Liver (tissue), 9 donors: ENCODE results near the gene TSGA10. TPM values are rescaled to one million over a fixed set of nuclear protein-coding genes. Genes with fewer than 3 reads are reported as not detected.

ENCODE experiments used
- DNase-seq: peaks from one replicate; pipeline ENCODE4 v3.0.0-alpha.2; 2017; ENCODE audit warnings: low spot score
- H3K27ac ChIP-seq, 2 donors: one replicate each; pipeline ENCODE4 v1.7.0; 2013; ENCODE audit warnings: inconsistent platforms in 2 of 2, low read length in 2 of 2, control low read depth in 1 of 2, low read depth in 1 of 2, mild to moderate bottlenecking in 1 of 2
- H3K27me3 ChIP-seq, 4 donors: one replicate each; pipeline versions ENCODE4 v1.6.1 to v1.7.0; 2013; ENCODE audit warnings: low read length in 3 of 4, inconsistent platforms in 1 of 4, mild to moderate bottlenecking in 1 of 4, moderate library complexity in 1 of 4; ENCODE audit not compliant: control insufficient read depth in 4 of 4, insufficient read depth in 4 of 4
- H3K36me3 ChIP-seq, 4 donors: one replicate each; pipeline versions ENCODE4 v1.6.1 to v1.7.0; 2013; ENCODE audit warnings: low read length in 3 of 4, mild to moderate bottlenecking in 3 of 4, low read depth in 1 of 4, moderate library complexity in 1 of 4; ENCODE audit not compliant: control insufficient read depth in 4 of 4, insufficient read depth in 3 of 4
- H3K4me1 ChIP-seq, 4 donors: one replicate each; pipeline versions ENCODE4 v1.6.1 to v1.7.0; 2013; ENCODE audit warnings: low read length in 3 of 4, mild to moderate bottlenecking in 3 of 4, moderate library complexity in 1 of 4; ENCODE audit not compliant: control insufficient read depth in 4 of 4, insufficient read depth in 4 of 4
- H3K4me3 ChIP-seq, 3 donors: one replicate each; pipeline versions ENCODE4 v1.6.1 to v1.7.0; 2013; ENCODE audit warnings: low read length in 3 of 3, control low read depth in 1 of 3, low read depth in 1 of 3, mild to moderate bottlenecking in 1 of 3
- H3K9ac ChIP-seq, 2 donors: one replicate each; pipeline ENCODE4 v1.7.0; 2013; ENCODE audit warnings: low read length in 2 of 2, mild to moderate bottlenecking in 2 of 2, moderate library complexity in 2 of 2, control low read depth in 1 of 2, low read depth in 1 of 2
- H3K9me3 ChIP-seq, 4 donors: one replicate each; pipeline versions ENCODE4 v1.6.1 to v1.7.0; 2013; ENCODE audit warnings: low read length in 3 of 4; ENCODE audit not compliant: control insufficient read depth in 4 of 4
- ATF3 ChIP-seq: IDR thresholded peaks from 2 replicates; pipeline ENCODE4 v1.6.1; 2016; ENCODE audit warnings: antibody characterized with exemption
- CTCF ChIP-seq: fragments of 150-350 bp; IDR thresholded peaks from 2 replicates; pipeline ENCODE4 v1.5.1; 2017; ENCODE audit warnings: improper control_type of control experiment, low read depth, low read length; ENCODE audit not compliant: missing input control
- EGR1 ChIP-seq, 2 donors: IDR thresholded peaks; 2 replicates each; pipeline ENCODE4 v1.6.1; 2016 to 2018; ENCODE audit warnings: antibody characterized with exemption in 2 of 2, low read depth in 2 of 2
- FOXA1 ChIP-seq: IDR thresholded peaks from 2 replicates; pipeline ENCODE4 v1.6.1; 2016; ENCODE audit warnings: antibody characterized with exemption
- FOXA2 ChIP-seq: IDR thresholded peaks from 2 replicates; pipeline ENCODE4 v1.6.1; 2016; ENCODE audit warnings: antibody characterized with exemption
- GABPA ChIP-seq, 2 donors: IDR thresholded peaks in 1 of 2; conservative IDR thresholded peaks in 1 of 2; 2 replicates each; pipeline ENCODE4 v1.6.1; 2016; ENCODE audit warnings: antibody characterized with exemption in 2 of 2, mild to moderate bottlenecking in 1 of 2, moderate library complexity in 1 of 2
- HNF4A ChIP-seq, 2 donors: conservative IDR thresholded peaks; 2 replicates each; pipeline ENCODE4 v1.6.1; 2016; ENCODE audit warnings: antibody characterized with exemption in 2 of 2, mild to moderate bottlenecking in 2 of 2
- JUND ChIP-seq, 2 donors: IDR thresholded peaks; 2 replicates each; pipeline ENCODE4 v1.6.1; 2016; ENCODE audit warnings: antibody characterized with exemption in 2 of 2
- MAX ChIP-seq: IDR thresholded peaks from 2 replicates; pipeline ENCODE4 v1.6.1; 2016; ENCODE audit warnings: antibody characterized with exemption
- NR2F2 ChIP-seq: IDR thresholded peaks from 2 replicates; pipeline ENCODE4 v1.6.1; 2016; ENCODE audit warnings: antibody characterized with exemption
- RAD21 ChIP-seq, 2 donors: IDR thresholded peaks; 2 replicates each; pipeline ENCODE4 v1.6.1; 2016; ENCODE audit warnings: antibody characterized with exemption in 2 of 2, mild to moderate bottlenecking in 2 of 2
- REST ChIP-seq: IDR thresholded peaks from 2 replicates; pipeline ENCODE4 v1.6.1; 2016; ENCODE audit warnings: antibody characterized with exemption, mild to moderate bottlenecking
- RXRA ChIP-seq, 2 donors: IDR thresholded peaks; 2 replicates each; pipeline ENCODE4 v1.6.1; 2017 to 2018; ENCODE audit warnings: antibody characterized with exemption in 2 of 2, mild to moderate bottlenecking in 1 of 2
- SP1 ChIP-seq: IDR thresholded peaks from 2 replicates; pipeline ENCODE4 v1.6.1; 2018; ENCODE audit warnings: antibody characterized with exemption, mild to moderate bottlenecking
- TAF1 ChIP-seq: conservative IDR thresholded peaks from 2 replicates; pipeline ENCODE4 v1.6.1; 2016; ENCODE audit warnings: antibody characterized with exemption, mild to moderate bottlenecking
- YY1 ChIP-seq: IDR thresholded peaks from 2 replicates; pipeline ENCODE4 v1.6.1; 2016; ENCODE audit warnings: antibody characterized with exemption, mild to moderate bottlenecking
- ZBTB33 ChIP-seq: IDR thresholded peaks from 2 replicates; pipeline ENCODE4 v1.6.1; 2016; ENCODE audit warnings: antibody characterized with exemption
- WGBS: extraction: QIAGEN DNeasy Blood & Tissue Kit; methylation state at CpG from one replicate; pipeline ENCODE4 v1.1.7; 2013; 5-methylcytosine and 5-hydroxymethylcytosine counted together
- polyA plus RNA-seq, 2 donors: library from polyadenylated mRNA; stranded (reverse) in 1 of 2; unstranded in 1 of 2; fragments of 200-250 nt in 1 of 2; fragments of >200 nt in 1 of 2; fragmentation: Nextera tagmentation in 1 of 2; extraction: Ambion mirVana in 1 of 2; gene quantifications; one replicate each; pipeline versions ENCODE4 v1.2.1 to v1.2.3, GENCODE V29; 2013 to 2015
- total RNA-seq, 2 donors: library from RNA; depleted of rRNA; stranded (reverse); fragments of >200 nt; gene quantifications; one replicate each; pipeline ENCODE4 v1.2.3, GENCODE V29; 2014
- donor health status: healthy.
- donor health status: healthy.
- donor health status: healthy.
- donor health status: healthy.
- donor health status: healthy.

Gene TSGA10
- total and polyA plus RNA-seq, 4 donors: 0.93 to 4.4 (median 3.8) TPM

GRCh38 chr2:99140860-99141109 is 14.0 kb downstream of the TSGA10 start:
- WGBS: 0% methylated on average over 21 of the region's 21 CpGs
- TF ChIP-seq ZBTB33 (no peak), RXRA (IDR thresholded peaks at IDR 0.05) (no peak), CTCF (no peak), GABPA (IDR thresholded peaks at IDR 0.05 in 1 of 2, conservative IDR thresholded peaks at IDR 0.05 in 1 of 2) (no peak), MAX (no peak), HNF4A (conservative IDR thresholded peaks at IDR 0.05) (no peak), JUND (IDR thresholded peaks at IDR 0.05) (no peak), RAD21 (IDR thresholded peaks at IDR 0.05) (no peak), NR2F2 (no peak), TAF1 (no peak), REST (no peak), FOXA1 (no peak), ATF3 (no peak), YY1 (no peak), FOXA2 (no peak), EGR1 (IDR thresholded peaks at IDR 0.05; ENCODE audit: low read depth in 2 of 2) (no peak), SP1 (no peak)
- no peak for DNase-seq
- Histone ChIP-seq H3K9ac (peak overlapping the region; percentile 0 to 70), H3K36me3 (no peaks in the 10 kb centered on the region), H3K4me3 (peak overlapping the region; percentile 73 to 98 (median 81)), H3K4me1 (peaks cover 1 to 11% (median 6%) of the 10 kb centered on the region in 4 donors), H3K9me3 (no peaks in the 10 kb centered on the region), H3K27ac (peak overlapping the region in 1 of 2 donors; percentile 96), H3K27me3 (no peaks in the 10 kb centered on the region)
